Muscle of leg (tissue), 11 donors: ENCODE results near the gene KLF2. TPM values are rescaled to one million over a fixed set of nuclear protein-coding genes. Genes with fewer than 3 reads are reported as not detected.
A peak's percentile ranks its signal among the peaks of the same experiment; 100 is the strongest.

Experiments used
- DNase-seq: peaks from one replicate; pipeline ENCODE4 v3.0.0; 2013
- H3K27ac ChIP-seq: one replicate; pipeline ENCODE4 v1.5.1; 2013; ENCODE audit warnings: mild to moderate bottlenecking, low read length, control low read depth
- H3K27me3 ChIP-seq: one replicate; pipeline ENCODE4 v1.6.1; 2013; ENCODE audit warnings: low read length; ENCODE audit not compliant: control insufficient read depth, insufficient read depth
- H3K36me3 ChIP-seq: one replicate; pipeline ENCODE4 v1.6.1; 2013; ENCODE audit warnings: low read length; ENCODE audit not compliant: control insufficient read depth, insufficient read depth
- H3K4me1 ChIP-seq: one replicate; pipeline ENCODE4 v1.6.1; 2013; ENCODE audit warnings: low read length; ENCODE audit not compliant: control insufficient read depth, insufficient read depth
- H3K4me3 ChIP-seq: one replicate; pipeline ENCODE4 v1.5.1; 2013; ENCODE audit warnings: low read length, control low read depth
- H3K9me3 ChIP-seq: replicated peaks from 2 replicates; pipeline ENCODE4 v1.6.1; 2013; ENCODE audit warnings: low read depth, low read length; ENCODE audit not compliant: control insufficient read depth
- WGBS: methylation state at CpG from one replicate; pipeline ENCODE4 v1.1.5; 2013; ENCODE audit warnings: missing lambda C conversion rate; ENCODE audit not compliant: insufficient coverage; 5-methylcytosine and 5-hydroxymethylcytosine counted together
- polyA plus RNA-seq, 8 donors: library from polyadenylated mRNA; unstranded; fragments of 120-200 nt; gene quantifications; one replicate each; pipeline versions ENCODE4 v1.2.1 to v1.2.3, GENCODE V29; 2013; ENCODE audit warnings: inconsistent platforms in 1 of 8, low replicate concordance in 1 of 8; ENCODE audit not compliant: insufficient read length in 8 of 8, insufficient read depth in 1 of 8
- total RNA-seq: library from RNA; stranded (reverse); fragments of 120-200 nt; gene quantifications from one replicate; pipeline ENCODE4 v1.2.4, GENCODE V29; 2013

KLF2 gene
- total and polyA plus RNA-seq, 9 donors, result 15.3 to 99.1 (median 79.5) TPM

GRCh38 chr19:16375157-16375935, 50.7 kb downstream of the KLF2 start:
- WGBS, result 88% methylated on average over 7 of the region's 14 CpGs
- peaks cover 2% of the 10 kb centered on the region for H3K27me3 ChIP-seq
- H3K9me3 ChIP-seq, result no peaks in the 10 kb centered on the region
- peaks cover 30% of the 10 kb centered on the region for H3K4me1 ChIP-seq
- peaks cover 63% of the 10 kb centered on the region for H3K36me3 ChIP-seq
- DNase-seq, result no peak
- no peak overlapping the region for H3K27ac ChIP-seq
- H3K4me3 ChIP-seq, result no peak overlapping the region

GRCh38 chr19:16375936-16376185, 51.2 kb downstream of the KLF2 start:
- H3K27ac ChIP-seq, result no peak overlapping the region
- WGBS, result 92% methylated on average over 5 of the region's 7 CpGs
- H3K36me3 ChIP-seq, result peaks cover 66% of the 10 kb centered on the region
- H3K4me1 ChIP-seq, result peaks cover 28% of the 10 kb centered on the region
- no peak for DNase-seq
- no peak overlapping the region for H3K4me3 ChIP-seq
- H3K27me3 ChIP-seq, result no peaks in the 10 kb centered on the region
- no peaks in the 10 kb centered on the region for H3K9me3 ChIP-seq

- 80% methylated on average over 6 of the region's 11 CpGs for WGBS
Measured at GRCh38 chr19:16376241-16376640, 51.6 kb downstream of the KLF2 start.

GRCh38 chr19:16376649-16377048, 52.0 kb downstream of the KLF2 start:
- peaks cover 31% of the 10 kb centered on the region for H3K4me1 ChIP-seq
- no peaks in the 10 kb centered on the region for H3K9me3 ChIP-seq
- 83% methylated on average over 17 of the region's 18 CpGs for WGBS
- H3K27ac ChIP-seq, result no peak overlapping the region
- no peaks in the 10 kb centered on the region for H3K27me3 ChIP-seq
- no peak for DNase-seq
- H3K36me3 ChIP-seq, result peaks cover 68% of the 10 kb centered on the region
- H3K4me3 ChIP-seq, result no peak overlapping the region

More at GRCh38 chr19:16376241-16376640, 51.6 kb downstream of the KLF2 start:
- Histone ChIP-seq H3K9me3 (no peaks in the 10 kb centered on the region), H3K36me3 (peaks cover 65% of the 10 kb centered on the region), H3K27ac (no peak overlapping the region), H3K4me3 (no peak overlapping the region), H3K27me3 (no peaks in the 10 kb centered on the region), H3K4me1 (peaks cover 28% of the 10 kb centered on the region)
- DNase-seq, result no peak

DNA sequence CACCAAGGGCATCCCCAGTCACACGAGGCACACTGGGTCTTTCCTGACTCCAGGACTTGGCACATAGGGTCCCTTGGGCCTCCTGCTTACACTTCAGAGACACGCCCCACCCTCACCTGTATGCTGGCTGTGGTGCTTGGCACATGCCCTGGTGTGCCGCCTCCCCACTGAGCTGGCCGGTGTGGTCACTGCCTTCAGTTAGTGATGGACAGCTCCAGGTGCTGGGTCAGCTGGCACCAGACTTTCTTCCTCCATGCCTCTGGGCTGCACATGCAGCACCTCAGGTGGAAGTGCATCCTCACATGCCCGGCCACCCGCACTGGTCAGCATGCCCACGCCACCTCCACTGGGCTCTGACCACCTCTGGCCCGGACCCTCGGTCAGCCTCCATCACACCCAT, 52.9 kb downstream of the KLF2 start:
- Histone ChIP-seq H3K27ac (no peak overlapping the region), H3K4me1 (peaks cover 31% of the 10 kb centered on the region), H3K4me3 (no peak overlapping the region), H3K27me3 (no peaks in the 10 kb centered on the region), H3K9me3 (no peaks in the 10 kb centered on the region), H3K36me3 (peaks cover 66% of the 10 kb centered on the region)
- 87% methylated on average over 7 of the region's 9 CpGs for WGBS
- peak; percentile 49 for DNase-seq

Other genes starting within 250 kb of the KLF2 start
- 211 TPM for gene TPM4, start 248.3 kb upstream of the KLF2 start, total RNA-seq
- 100 to 1,000 TPM; 181 to 338 (median 218) TPM for gene TPM4, start 248.3 kb upstream of the KLF2 start, polyA plus RNA-seq
- 17.5 TPM for gene RAB8A, start 212.9 kb upstream of the KLF2 start, total RNA-seq
- gene RAB8A, start 212.9 kb upstream of the KLF2 start, polyA plus RNA-seq, result 10 to 100 TPM; 31.9 to 59.1 (median 42.5) TPM
- 0.13 TPM for gene HSH2D, start 181.1 kb upstream of the KLF2 start, total RNA-seq
- under 1 TPM; 0.21 to 0.78 (median 0.38) TPM for gene HSH2D, start 181.1 kb upstream of the KLF2 start, polyA plus RNA-seq
- gene CIB3, start 151.3 kb upstream of the KLF2 start, total RNA-seq, result not detected
- under 1 TPM in 2 of 8 donors, not detected in 6; 0.23 to 0.41 TPM for gene CIB3, start 151.3 kb upstream of the KLF2 start, polyA plus RNA-seq
- 78.5 TPM for gene FAM32A, start 139.4 kb upstream of the KLF2 start, total RNA-seq
- gene FAM32A, start 139.4 kb upstream of the KLF2 start, polyA plus RNA-seq, result 10 to 100 TPM; 56.6 to 89.9 (median 71.9) TPM
- 33.2 TPM for gene AP1M1, start 126.9 kb upstream of the KLF2 start, total RNA-seq
- 10 to 100 TPM; 38.9 to 56.0 (median 50.0) TPM for gene AP1M1, start 126.9 kb upstream of the KLF2 start, polyA plus RNA-seq
- gene EPS15L1, start 147.1 kb downstream of the KLF2 start, total RNA-seq, result 9.3 TPM
- gene EPS15L1, start 147.1 kb downstream of the KLF2 start, polyA plus RNA-seq, result 10 to 100 TPM; 19.1 to 27.7 (median 23.1) TPM
- gene CALR3, start 171.3 kb downstream of the KLF2 start, total RNA-seq, result not detected
- under 1 TPM in 2 of 8 donors, not detected in 6; 0.17 to 0.22 TPM for gene CALR3, start 171.3 kb downstream of the KLF2 start, polyA plus RNA-seq
- 2.8 TPM for gene C19orf44, start 171.6 kb downstream of the KLF2 start, total RNA-seq
- gene C19orf44, start 171.6 kb downstream of the KLF2 start, polyA plus RNA-seq, result 1 to 10 TPM; 6.0 to 9.3 (median 8.4) TPM
- 3.5 TPM for gene CHERP, start 217.6 kb downstream of the KLF2 start, total RNA-seq
- gene CHERP, start 217.6 kb downstream of the KLF2 start, polyA plus RNA-seq, result 10 to 100 TPM; 25.1 to 42.4 (median 36.8) TPM
- gene SLC35E1, start 247.6 kb downstream of the KLF2 start, total RNA-seq, result 16.1 TPM
- gene SLC35E1, start 247.6 kb downstream of the KLF2 start, polyA plus RNA-seq, result 10 to 100 TPM; 24.0 to 34.7 (median 28.7) TPM